ENCODE measurements around the gene PRPF38B. TPM values are rescaled to one million over a fixed set of nuclear protein-coding genes. Genes with fewer than 3 reads are reported as not detected.

PRPF38B gene
- total RNA-seq, 2 experiments from 2014 or later = 50.4 to 52.2 TPM

Other genes with a start within 250 kb of the PRPF38B start
- not detected for gene NBPF6, start 242.0 kb upstream of the PRPF38B start, total RNA-seq
- 1 to 10 TPM; 7.6 to 7.9 TPM for gene EEIG2, start 132.2 kb upstream of the PRPF38B start, total RNA-seq
- 10 to 100 TPM; 18.7 to 19.3 TPM for gene HENMT1, start 31.2 kb upstream of the PRPF38B start, total RNA-seq
- gene FNDC7, start 20.6 kb downstream of the PRPF38B start, total RNA-seq = under 1 TPM in 1 of 2 experiments, not detected in 1; 0.05 TPM
- 10 to 100 TPM; 29.1 to 30.3 TPM for gene STXBP3, start 54.4 kb downstream of the PRPF38B start, total RNA-seq
- not detected for gene AKNAD1, start 164.8 kb downstream of the PRPF38B start, total RNA-seq
- 10 to 100 TPM; 15.9 to 19.3 TPM for gene GPSM2, start 184.7 kb downstream of the PRPF38B start, total RNA-seq